Measurements from ENCODE around the gene GRPR.
"Not testable (repeated sequence)": the region's sequence is repeated elsewhere in the genome, so short reads cannot be mapped to it uniquely, and the experiment has no call there.

The GRPR gene

GRCh38 chrX:16137416-16138107 lies 14.2 kb downstream of the GRPR start:
- DNase-seq (ENCODE audit: low read depth) = no peak

- no peak for DNase-seq (ENCODE audit: low read depth)
Observed at GRCh38 chrX:16138108-16138427, 14.7 kb downstream of the GRPR start.

- DNase-seq (ENCODE audit: low read depth) = no peak
Observed at GRCh38 chrX:16140448-16140847, 17.1 kb downstream of the GRPR start.

- no peak for DNase-seq (ENCODE audit: low read depth)
Observed at GRCh38 chrX:16140983-16141382, 17.6 kb downstream of the GRPR start.

GRCh38 chrX:16141422-16142245 lies 18.3 kb downstream of the GRPR start:
- no peak for DNase-seq (ENCODE audit: low read depth)

- DNase-seq (ENCODE audit: low read depth) = no peak
Observed at GRCh38 chrX:16142246-16142558, 18.8 kb downstream of the GRPR start.

- no peak for DNase-seq (ENCODE audit: low read depth)
Observed at GRCh38 chrX:16143968-16144367, 20.6 kb downstream of the GRPR start.

GRCh38 chrX:16144420-16144819 lies 21.1 kb downstream of the GRPR start:
- DNase-seq (ENCODE audit: low read depth) = no peak

- DNase-seq (ENCODE audit: low read depth) = not testable (repeated sequence)
Observed at GRCh38 chrX:16145093-16145492, 21.7 kb downstream of the GRPR start.

- DNase-seq (ENCODE audit: low read depth) = no peak
Observed at GRCh38 chrX:16145656-16146055, 22.3 kb downstream of the GRPR start.

GRCh38 chrX:16148896-16149295 lies 25.5 kb downstream of the GRPR start:
- no peak for DNase-seq (ENCODE audit: low read depth)

GRCh38 chrX:16155581-16156096 lies 32.3 kb downstream of the GRPR start:
- DNase-seq (ENCODE audit: low read depth) = no peak

- no peak for DNase-seq (ENCODE audit: low read depth)
Observed at GRCh38 chrX:16156692-16157331, 33.4 kb downstream of the GRPR start.

- peak; percentile 65 for DNase-seq (ENCODE audit: low read depth)
Observed at GRCh38 chrX:16160729-16161128, 37.4 kb downstream of the GRPR start.

GRCh38 chrX:16161173-16161572 lies 37.8 kb downstream of the GRPR start:
- DNase-seq (ENCODE audit: low read depth) = not testable (repeated sequence)

GRCh38 chrX:16162391-16162790 lies 39.0 kb downstream of the GRPR start:
- DNase-seq (ENCODE audit: low read depth) = no peak

- no peak for DNase-seq (ENCODE audit: low read depth)
Observed at GRCh38 chrX:16164748-16165147, 41.4 kb downstream of the GRPR start.

- DNase-seq (ENCODE audit: low read depth) = no peak
Observed at GRCh38 chrX:16167181-16167580, 43.8 kb downstream of the GRPR start, which contains the start of gene MAGEB17. Gene MAGEB17, plus strand, starts transcription at chrX:16167481. Its CDS starts 2,902 bp downstream, at chrX:16170383.

- no peak for DNase-seq (ENCODE audit: low read depth)
Observed at GRCh38 chrX:16171039-16171438, 47.7 kb downstream of the GRPR start.

GRCh38 chrX:16171944-16172343 lies 48.6 kb downstream of the GRPR start:
- DNase-seq (ENCODE audit: low read depth) = no peak

GRCh38 chrX:16172391-16172790 lies 49.0 kb downstream of the GRPR start:
- DNase-seq (ENCODE audit: low read depth) = no peak

GRCh38 chrX:16175329-16176061 lies 52.1 kb downstream of the GRPR start:
- no peak for DNase-seq (ENCODE audit: low read depth)

Data from non-pigmented ciliary epithelial cell (primary cell).